HG02885 (cell line): ENCODE results near the gene KLLN.
A peak's percentile ranks its signal among the peaks of the same experiment; 100 is the strongest.
"Not testable (repeated sequence)": the region's sequence is repeated elsewhere in the genome, so short reads cannot be mapped to it uniquely, and the experiment has no call there.

Experiments
- ATAC-seq: cut with Tn5 transposase; IDR thresholded peaks from one replicate; pipeline ENCODE4 v1.9.1; 2021; ENCODE audit warnings: mild to moderate bottlenecking; ENCODE audit not compliant: unreplicated experiment, poor library complexity

The KLLN gene

GRCh38 chr10:87863053-87863943 lies at the start of gene KLLN, which contains the start of gene PTEN:
KLLN (minus strand) TSS chr10:87863533; CDS start chr10:87862487, 1,046 bp downstream.
PTEN (plus strand) TSS chr10:87863625; CDS start chr10:87864470, 845 bp downstream.
- peak; percentile 39 for ATAC-seq

GRCh38 chr10:87903396-87903795 lies 40.1 kb upstream of the KLLN start:
- not testable (repeated sequence) for ATAC-seq

GRCh38 chr10:87897957-87898356 lies 34.6 kb upstream of the KLLN start:
- ATAC-seq = not testable (repeated sequence)

GRCh38 chr10:87896216-87896615 lies 32.9 kb upstream of the KLLN start:
- no peak for ATAC-seq

- ATAC-seq = no peak
Measured at GRCh38 chr10:87895430-87895829, 32.1 kb upstream of the KLLN start.

- ATAC-seq = no peak
Measured at GRCh38 chr10:87887548-87888289, 24.4 kb upstream of the KLLN start.

GRCh38 chr10:87887146-87887545 lies 23.8 kb upstream of the KLLN start:
- no peak for ATAC-seq

GRCh38 chr10:87886635-87887034 lies 23.3 kb upstream of the KLLN start:
- no peak for ATAC-seq

GRCh38 chr10:87882555-87883294 lies 19.4 kb upstream of the KLLN start:
- ATAC-seq = no peak

GRCh38 chr10:87881373-87882059 lies 18.2 kb upstream of the KLLN start:
- not testable (repeated sequence) for ATAC-seq

GRCh38 chr10:87880336-87880735 lies 17.0 kb upstream of the KLLN start:
- ATAC-seq = no peak

- no peak for ATAC-seq
Measured at GRCh38 chr10:87878664-87879459, 15.5 kb upstream of the KLLN start.

- ATAC-seq = no peak
Measured at GRCh38 chr10:87875929-87876571, 12.7 kb upstream of the KLLN start.

GRCh38 chr10:87873656-87874055 lies 10.3 kb upstream of the KLLN start:
- no peak for ATAC-seq

GRCh38 chr10:87872828-87873227 lies 9.5 kb upstream of the KLLN start:
- ATAC-seq = no peak

GRCh38 chr10:87869773-87870551 lies 6.6 kb upstream of the KLLN start:
- ATAC-seq = no peak

- ATAC-seq = not testable (repeated sequence)
Measured at GRCh38 chr10:87869139-87869538, 5.8 kb upstream of the KLLN start.

- no peak for ATAC-seq
Measured at GRCh38 chr10:87868277-87868676, 4.9 kb upstream of the KLLN start.
